GM23248 (cell line): Measurements from ENCODE around the gene ZFY.

Source experiments
- EZH2 ChIP-seq: fragments of 200-600 bp; sonication (generic); IDR thresholded peaks from 2 replicates; pipeline ENCODE4 v1.6.1; 2018; ENCODE audit warnings: antibody characterized with exemption, mild to moderate bottlenecking; ENCODE audit not compliant: insufficient read depth, poor library complexity, severe bottlenecking
- EZH2phosphoT487 ChIP-seq: fragments of 200-600 bp; sonication (generic); IDR thresholded peaks from 2 replicates; pipeline ENCODE4 v1.6.1; 2018; ENCODE audit warnings: antibody characterized with exemption, moderate library complexity, mild to moderate bottlenecking, low read depth; ENCODE audit not compliant: insufficient read depth

DNA sequence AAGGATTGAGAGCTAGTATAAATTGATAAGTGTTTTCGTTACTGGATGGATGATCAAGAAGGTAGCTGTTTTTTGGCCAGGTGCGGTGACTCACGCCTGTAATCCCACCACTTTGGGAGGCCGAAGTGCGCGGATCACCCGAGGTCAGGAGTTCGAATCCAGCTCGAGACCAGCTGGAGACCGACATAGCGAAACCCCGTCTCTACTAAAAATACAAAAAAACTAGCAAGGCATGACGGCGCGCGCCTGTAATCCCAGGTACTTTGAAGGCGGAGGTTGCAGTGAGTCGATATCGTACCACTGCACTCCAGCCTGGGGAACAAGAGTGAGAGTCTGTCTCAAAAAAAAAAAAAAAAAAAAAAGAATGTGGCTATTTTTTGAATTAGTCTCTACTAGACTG is 2.0 kb downstream of the ZFY start:
- TF ChIP-seq EZH2phosphoT487, result no peak
- TF ChIP-seq EZH2, result no peak
